Cardiac fibroblast (primary cell): ENCODE results near the gene AKAP13.
A peak's percentile ranks its signal among the peaks of the same experiment; 100 is the strongest.

Experiments
- DNase-seq, 2 donors: peaks; one replicate each; pipeline versions ENCODE4 v3.0.0 to v3.0.0-alpha.2; 2010; ENCODE audit warnings: low read depth in 2 of 2
- H3K4me3 ChIP-seq, 2 donors: replicated peaks in 1 of 2; 1 replicate in 1 of 2; 2 replicates in 1 of 2; pipeline ENCODE4 v1.5.1; 2011; ENCODE audit warnings: low read depth in 2 of 2, low read length in 2 of 2, mild to moderate bottlenecking in 2 of 2, moderate library complexity in 1 of 2
- CTCF ChIP-seq: IDR thresholded peaks from one replicate; pipeline ENCODE4 v1.5.1; 2011; ENCODE audit warnings: low read depth, mild to moderate bottlenecking, low read length, inconsistent platforms

The AKAP13 gene

GRCh38 chr15:85704720-85705429, 324.5 kb downstream of the AKAP13 start:
- peak in 1 of 2 donors; percentile 64 for DNase-seq
- no peak overlapping the region for H3K4me3 ChIP-seq
- no peak for TF ChIP-seq CTCF

GRCh38 chr15:85706779-85707518, 326.5 kb downstream of the AKAP13 start:
- DNase-seq: peak; percentile 68 to 97
- H3K4me3 ChIP-seq: peak overlapping the region in 1 of 2 donors; percentile 21

GRCh38 chr15:85707519-85708338, 327.3 kb downstream of the AKAP13 start:
- peak; percentile 45 to 76 for DNase-seq
- TF ChIP-seq CTCF: no peak
- H3K4me3 ChIP-seq: peak overlapping the region; percentile 11 to 21

More at GRCh38 chr15:85706779-85707518, 326.5 kb downstream of the AKAP13 start:
- no peak for TF ChIP-seq CTCF

GRCh38 chr15:85708402-85708941, 328.1 kb downstream of the AKAP13 start:
- TF ChIP-seq CTCF: no peak
- H3K4me3 ChIP-seq: no peak overlapping the region
- DNase-seq: peak in 1 of 2 donors; percentile 76

GRCh38 chr15:85709250-85709649, 328.8 kb downstream of the AKAP13 start:
- TF ChIP-seq CTCF: no peak
- no peak overlapping the region for H3K4me3 ChIP-seq
- DNase-seq: no peak

- no peak for TF ChIP-seq CTCF
- DNase-seq: no peak
- no peak overlapping the region for H3K4me3 ChIP-seq
These were observed 330.0 kb downstream of the AKAP13 start for GRCh38 chr15:85710340-85710842.
